Neuronal stem cell (in vitro differentiated cells): ENCODE measurements around the gene MPHOSPH8.
A peak's percentile ranks its signal among the peaks of the same experiment; 100 is the strongest.

Experiments
- DNase-seq: peaks from one replicate; pipeline ENCODE4 v3.0.0-alpha.2; 2013; ENCODE audit warnings: low spot score
- H2AFZ ChIP-seq: one replicate; pipeline ENCODE4 v1.6.1; 2013; ENCODE audit warnings: mild to moderate bottlenecking, low read length, inconsistent platforms
- H2AK5ac ChIP-seq: 2 replicates; pipeline ENCODE4 v1.6.1; 2013; ENCODE audit warnings: low read depth, mild to moderate bottlenecking, inconsistent platforms, low read length, moderate library complexity, mixed read lengths
- H2BK120ac ChIP-seq: 2 replicates; pipeline ENCODE4 v1.6.1; 2013; ENCODE audit warnings: low read depth, mild to moderate bottlenecking, inconsistent platforms, low read length, moderate library complexity, mixed read lengths
- H2BK12ac ChIP-seq: one replicate; pipeline ENCODE4 v1.6.1; 2013; ENCODE audit warnings: low read length, inconsistent platforms
- H2BK15ac ChIP-seq: 2 replicates; pipeline ENCODE4 v1.6.1; 2013; ENCODE audit warnings: mild to moderate bottlenecking, low read length, inconsistent platforms, mixed read lengths
- H2BK5ac ChIP-seq: one replicate; pipeline ENCODE4 v1.6.1; 2013; ENCODE audit warnings: inconsistent platforms, mild to moderate bottlenecking, low read length, moderate library complexity
- H3K14ac ChIP-seq: one replicate; pipeline ENCODE4 v1.6.1; 2013; ENCODE audit warnings: low read length, inconsistent platforms
- H3K18ac ChIP-seq: 2 replicates; pipeline ENCODE4 v1.6.1; 2013; ENCODE audit warnings: low read length, inconsistent platforms
- H3K23ac ChIP-seq: 2 replicates; pipeline ENCODE4 v1.6.1; 2013; ENCODE audit warnings: low read depth, mild to moderate bottlenecking, mixed read lengths, low read length, inconsistent platforms; ENCODE audit not compliant: poor library complexity
- H3K27ac ChIP-seq: replicated peaks from 3 replicates; pipeline ENCODE4 v1.5.1; 2013; ENCODE audit warnings: low read length, inconsistent platforms
- H3K27me3 ChIP-seq, 3 experiments: 2 replicates each; pipeline ENCODE4 v1.6.1; 2013; ENCODE audit warnings: low read length in 3 of 3, mild to moderate bottlenecking in 2 of 3, inconsistent platforms in 1 of 3, low read depth in 1 of 3, mixed read lengths in 1 of 3, moderate library complexity in 1 of 3; ENCODE audit not compliant: control insufficient read depth in 3 of 3, insufficient read depth in 3 of 3
- H3K36me3 ChIP-seq, 2 donors: replicated peaks in 1 of 2; 2 replicates each; pipeline ENCODE4 v1.6.1; 2013; ENCODE audit warnings: low read length in 2 of 2; ENCODE audit not compliant: control insufficient read depth in 2 of 2, insufficient read depth in 2 of 2
- H3K4ac ChIP-seq: 2 replicates; pipeline ENCODE4 v1.6.1; 2013; ENCODE audit warnings: inconsistent platforms, mild to moderate bottlenecking, low read length, moderate library complexity
- H3K4me1 ChIP-seq, 2 donors: 1 replicate in 1 of 2; 2 replicates in 1 of 2; pipeline ENCODE4 v1.6.1; 2013; ENCODE audit warnings: low read length in 2 of 2, low read depth in 1 of 2; ENCODE audit not compliant: control insufficient read depth in 2 of 2, insufficient read depth in 1 of 2
- H3K4me2 ChIP-seq: one replicate; pipeline ENCODE4 v1.6.1; 2013; ENCODE audit warnings: mild to moderate bottlenecking, low read length, inconsistent platforms; ENCODE audit not compliant: insufficient read depth, poor library complexity, severe bottlenecking
- H3K4me3 ChIP-seq, 2 donors: 2 replicates each; pipeline ENCODE4 v1.5.1; 2013; ENCODE audit warnings: low read length in 2 of 2, mild to moderate bottlenecking in 2 of 2, inconsistent platforms in 1 of 2, moderate library complexity in 1 of 2
- H3K79me1 ChIP-seq: one replicate; pipeline ENCODE4 v1.6.1; 2013; ENCODE audit warnings: low read depth, mild to moderate bottlenecking, inconsistent platforms, low read length, moderate library complexity
- H3K9ac ChIP-seq: one replicate; pipeline ENCODE4 v1.6.1; 2013; ENCODE audit warnings: mild to moderate bottlenecking, low read depth, low read length, inconsistent platforms; ENCODE audit not compliant: poor library complexity
- H3K9me3 ChIP-seq, 2 donors: replicated peaks in 1 of 2; 2 replicates each; pipeline versions ENCODE3 to v1.6.1; 2013; ENCODE audit warnings: low read length in 2 of 2, mild to moderate bottlenecking in 2 of 2, inconsistent platforms in 1 of 2, low read depth in 1 of 2, mixed read lengths in 1 of 2, moderate library complexity in 1 of 2; ENCODE audit not compliant: control insufficient read depth in 2 of 2, insufficient read depth in 1 of 2
- H4K8ac ChIP-seq: one replicate; pipeline ENCODE4 v1.6.1; 2013; ENCODE audit warnings: low read depth, mild to moderate bottlenecking, inconsistent platforms, low read length, moderate library complexity
- H4K91ac ChIP-seq: one replicate; pipeline ENCODE4 v1.6.1; 2013; ENCODE audit warnings: low read length, low read depth, mild to moderate bottlenecking, inconsistent platforms; ENCODE audit not compliant: poor library complexity
- WGBS, 2 donors: extraction: QIAGEN DNeasy Blood & Tissue Kit; methylation state at CpG; one replicate each; pipeline ENCODE4 v1.1.7; 2013; ENCODE audit warnings: missing lambda C conversion rate in 2 of 2, mixed read lengths in 1 of 2; ENCODE audit not compliant: insufficient read length in 2 of 2, insufficient replicate concordance in 1 of 2; ENCODE audit errors: extremely low coverage in 2 of 2; 5-methylcytosine and 5-hydroxymethylcytosine counted together

MPHOSPH8 gene

DNA sequence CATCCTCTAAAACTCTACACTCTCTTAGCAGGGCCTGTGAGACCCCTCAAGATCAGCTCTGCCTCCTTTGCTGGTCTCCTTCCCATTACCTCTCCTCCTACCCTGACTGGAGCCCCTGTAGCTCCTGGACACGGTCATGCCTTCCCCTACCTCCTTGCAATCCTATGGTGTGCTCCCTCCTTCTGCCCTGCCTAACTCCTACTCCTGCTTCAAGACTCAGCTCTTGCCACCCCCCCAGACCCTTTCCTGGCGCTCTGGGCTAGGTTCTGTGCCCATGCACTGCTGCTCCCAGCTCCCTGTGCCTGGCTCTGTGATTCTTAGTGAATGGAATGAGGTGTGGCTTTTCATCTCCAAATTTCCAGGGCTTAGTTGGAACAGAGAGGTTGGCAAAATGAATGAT, 44.1 kb upstream of the MPHOSPH8 start:
- Histone ChIP-seq H2BK12ac (no peak overlapping the region), H2BK15ac (no peak overlapping the region), H2BK120ac (no peak overlapping the region), H2AK5ac (no peak overlapping the region), H4K91ac (no peak overlapping the region), H2BK5ac (no peak overlapping the region), H3K27me3 (peaks cover 0 to 18% (median 0%) of the 10 kb centered on the region in 3 experiments), H3K18ac (no peak overlapping the region), H3K4me1 (no peaks in the 10 kb centered on the region), H3K23ac (peak overlapping the region; percentile 36), H3K4ac (no peak overlapping the region), H3K4me2 (no peak overlapping the region), H3K36me3 (no peaks in the 10 kb centered on the region), H3K9ac (no peak overlapping the region), H3K79me1 (peaks cover 1% of the 10 kb centered on the region), H3K14ac (no peak overlapping the region), H3K9me3 (peaks cover 0 to 18% of the 10 kb centered on the region in 2 donors), H2AFZ (no peak overlapping the region), H4K8ac (no peak overlapping the region), H3K27ac (no peak overlapping the region), H3K4me3 (no peak overlapping the region)
- no CpG with 5 or more reads among the region's 2 CpGs for WGBS, 2 donors
- DNase-seq: no peak

DNA sequence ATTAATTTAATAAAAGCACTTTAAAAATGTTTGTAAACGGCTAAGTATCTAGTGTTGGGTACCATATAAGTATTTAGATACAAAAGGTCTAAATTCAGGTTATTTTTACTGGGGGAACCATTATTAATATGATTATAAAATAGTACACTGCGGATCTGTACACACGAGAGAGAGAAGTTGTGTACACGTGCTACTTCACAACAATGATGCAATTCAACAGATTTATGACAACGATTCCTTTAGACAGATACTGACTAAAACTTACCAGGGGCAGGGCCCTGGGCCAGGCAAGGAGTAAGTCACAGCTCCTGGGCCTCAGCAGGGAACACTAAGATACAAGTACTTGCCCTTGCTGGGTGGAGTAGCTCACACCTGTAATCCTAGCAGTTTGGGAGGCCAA, 43.0 kb upstream of the MPHOSPH8 start:
- no peak overlapping the region for H2BK15ac ChIP-seq
- H3K4me3 ChIP-seq: no peak overlapping the region
- H4K91ac ChIP-seq: no peak overlapping the region
- H3K79me1 ChIP-seq: peaks cover 1% of the 10 kb centered on the region
- no peak overlapping the region for H3K27ac ChIP-seq
- no peak overlapping the region for H2BK5ac ChIP-seq
- no peak overlapping the region for H3K23ac ChIP-seq
- no peak for DNase-seq
- H3K18ac ChIP-seq: no peak overlapping the region
- H4K8ac ChIP-seq: no peak overlapping the region
- WGBS, 2 donors: no CpG with 5 or more reads among the region's 5 CpGs
- no peak overlapping the region for H3K9ac ChIP-seq
- no peak overlapping the region for H3K4me2 ChIP-seq
- H3K9me3 ChIP-seq: peaks cover 0 to 15% of the 10 kb centered on the region in 2 donors
- no peaks in the 10 kb centered on the region for H3K36me3 ChIP-seq
- H2BK12ac ChIP-seq: no peak overlapping the region
- H3K4ac ChIP-seq: no peak overlapping the region
- no peak overlapping the region for H2AK5ac ChIP-seq
- H3K14ac ChIP-seq: no peak overlapping the region
- H3K4me1 ChIP-seq: no peaks in the 10 kb centered on the region
- no peak overlapping the region for H2BK120ac ChIP-seq
- peaks cover 0 to 18% (median 0%) of the 10 kb centered on the region in 3 experiments for H3K27me3 ChIP-seq
- no peak overlapping the region for H2AFZ ChIP-seq

DNA sequence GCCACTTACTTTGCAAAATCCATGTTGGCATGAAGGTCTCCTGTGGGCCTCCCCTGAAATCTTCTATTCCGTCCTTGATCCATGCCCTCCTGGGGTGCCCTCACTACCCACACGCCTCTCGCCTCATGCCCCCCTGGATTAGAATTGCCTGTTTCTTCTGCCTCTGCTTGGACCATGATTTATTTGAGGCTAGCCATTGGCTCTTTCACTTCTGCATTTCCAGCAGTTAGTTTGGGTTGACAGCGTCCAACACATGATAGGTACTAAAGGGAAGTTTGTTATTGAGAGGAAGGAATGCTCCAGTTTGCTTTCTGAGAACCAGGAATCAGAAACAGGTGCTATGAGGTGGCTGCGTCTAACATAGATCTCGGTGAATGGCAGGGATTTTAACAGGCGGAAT, 41.6 kb upstream of the MPHOSPH8 start:
- no peaks in the 10 kb centered on the region for H3K36me3 ChIP-seq
- DNase-seq: no peak
- H4K8ac ChIP-seq: no peak overlapping the region
- no peak overlapping the region for H2BK15ac ChIP-seq
- H3K9ac ChIP-seq: no peak overlapping the region
- H2AFZ ChIP-seq: no peak overlapping the region
- no peak overlapping the region for H3K14ac ChIP-seq
- no peak overlapping the region for H3K18ac ChIP-seq
- H3K4me2 ChIP-seq: no peak overlapping the region
- H3K4me3 ChIP-seq: no peak overlapping the region
- H2AK5ac ChIP-seq: no peak overlapping the region
- H3K4ac ChIP-seq: no peak overlapping the region
- H3K27ac ChIP-seq: no peak overlapping the region
- peaks cover 0 to 18% (median 0%) of the 10 kb centered on the region in 3 experiments for H3K27me3 ChIP-seq
- WGBS, 2 donors: no CpG with 5 or more reads among the region's 7 CpGs
- no peaks in the 10 kb centered on the region for H3K4me1 ChIP-seq
- H2BK5ac ChIP-seq: no peak overlapping the region
- peaks cover 0 to 13% of the 10 kb centered on the region in 2 donors for H3K9me3 ChIP-seq
- H2BK120ac ChIP-seq: no peak overlapping the region
- no peak overlapping the region for H4K91ac ChIP-seq
- no peak overlapping the region for H3K23ac ChIP-seq
- no peak overlapping the region for H2BK12ac ChIP-seq
- H3K79me1 ChIP-seq: peaks cover 1% of the 10 kb centered on the region

DNA sequence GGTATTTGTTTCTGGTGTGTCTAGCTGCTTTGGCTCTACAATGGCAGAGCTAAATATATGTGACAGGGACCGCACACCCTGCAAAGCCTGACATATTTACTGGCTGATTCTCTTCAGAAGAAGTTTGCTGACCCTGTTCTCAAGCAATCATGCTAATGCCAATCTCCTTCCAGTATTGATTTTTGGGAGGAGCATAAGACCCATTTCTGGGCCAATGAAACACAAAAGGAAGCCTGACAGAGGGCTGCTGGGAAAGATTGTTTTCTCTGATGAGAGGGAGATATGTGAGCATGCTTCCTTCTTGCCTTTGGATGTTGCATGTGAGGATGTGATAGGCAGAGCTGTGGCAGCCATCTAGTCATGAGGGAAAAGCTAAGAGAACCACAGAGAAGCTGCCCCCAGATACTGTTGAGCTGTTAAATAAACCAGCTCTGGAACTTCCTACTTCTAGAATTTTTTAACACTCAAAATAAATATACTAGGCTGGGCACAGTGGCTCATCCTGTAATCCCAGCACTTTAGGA, 40.7 kb upstream of the MPHOSPH8 start:
- no CpG with 5 or more reads among the region's 1 CpG for WGBS, 2 donors
- Histone ChIP-seq H3K36me3 (no peaks in the 10 kb centered on the region), H3K4me3 (no peak overlapping the region), H3K4me2 (no peak overlapping the region), H3K27ac (no peak overlapping the region), H3K4me1 (no peaks in the 10 kb centered on the region), H3K9ac (no peak overlapping the region), H3K9me3 (peaks cover 0 to 13% of the 10 kb centered on the region in 2 donors), H2AFZ (peak overlapping the region; percentile 46), H2BK15ac (no peak overlapping the region), H3K18ac (no peak overlapping the region), H3K4ac (no peak overlapping the region), H3K79me1 (peaks cover 1% of the 10 kb centered on the region), H2BK12ac (no peak overlapping the region), H2BK120ac (no peak overlapping the region), H3K23ac (no peak overlapping the region), H3K27me3 (peaks cover 0 to 18% (median 0%) of the 10 kb centered on the region in 3 experiments), H2AK5ac (no peak overlapping the region), H4K91ac (no peak overlapping the region), H2BK5ac (no peak overlapping the region), H3K14ac (no peak overlapping the region), H4K8ac (no peak overlapping the region)
- DNase-seq: no peak
